Pancreas (tissue), 10 donors: Measurements from ENCODE around the gene ASIC3. TPM values are rescaled to one million over a fixed set of nuclear protein-coding genes. Genes with fewer than 3 reads are reported as not detected.

Experiments
- ATAC-seq, 4 donors: fragments of 200-7000 bp; cut with Tn5 transposase; one replicate each; pipeline versions ENCODE4 v1.8.0 to v1.9.1; 2020; ENCODE audit warnings: mild to moderate bottlenecking in 4 of 4, moderate library complexity in 4 of 4
- DNase-seq, 6 donors: peaks; one replicate each; pipeline ENCODE4 v3.0.0-alpha.2; 2020
- FAIRE-seq: peaks from 2 replicates; lab custom pipeline; 2012; peaks lifted over from hg19 to GRCh38; lab: Jason Lieb, UNC
- H3K27ac ChIP-seq, 4 donors: fragments of 200-600 bp; sonication (generic); 1 replicate in 3 of 4; 2 replicates in 1 of 4; pipeline versions ENCODE4 v1.5.0 to v1.8.0; 2020
- H3K27me3 ChIP-seq, 4 donors: fragments of 200-600 bp; one replicate each; pipeline ENCODE4 v1.8.0; 2021
- H3K36me3 ChIP-seq, 3 donors: fragments of 200-600 bp; sonication (generic) in 1 of 3; one replicate each; pipeline versions ENCODE4 v1.5.0 to v1.8.0; 2020 to 2021
- H3K4me1 ChIP-seq, 3 donors: fragments of 200-600 bp; one replicate each; pipeline ENCODE4 v1.8.0; 2021
- H3K4me3 ChIP-seq, 4 donors: fragments of 200-600 bp; sonication (generic) in 2 of 4; one replicate each; pipeline versions ENCODE4 v1.5.0 to v1.8.0; 2020 to 2021
- H3K9me3 ChIP-seq, 4 donors: fragments of 200-600 bp; one replicate each; pipeline ENCODE4 v1.8.0; 2021
- WGBS, 2 donors: extraction: QIAGEN DNeasy Blood & Tissue Kit; methylation state at CpG; one replicate each; pipeline ENCODE4 v1.1.7; 2013; 5-methylcytosine and 5-hydroxymethylcytosine counted together
- intact Hi-C, 3 donors: fragments of 100-400 bp; cut with DNase I; formaldehyde crosslinking; loops; one replicate each; pipeline versions ENCODE4 v1.11.1 to v1.14.2; 2022
- polyA plus RNA-seq, 2 donors: library from polyadenylated mRNA; stranded (reverse); fragments of 200-250 nt; gene quantifications; one replicate each; pipeline ENCODE4 v1.2.3, GENCODE V29; 2013
- total RNA-seq, 6 donors: library from RNA; stranded (reverse); fragmentation: NEBNext Ultra II Directional in 4 of 6; extraction: Animal tissue kit (Norgen Biotek cat#: 25700) in 4 of 6; gene quantifications; one replicate each; pipeline versions ENCODE4 v1.2.1 to v1.2.4, GENCODE V29; 2021 to 2023
- TF ChIP-seq, protein P1 (sequence below), 4 donors: fragments of 200-600 bp; sonication (generic) in 3 of 4; IDR thresholded peaks; one replicate each; pipeline versions ENCODE4 v1.5.0 to v1.8.0; 2021; ENCODE audit warnings: antibody characterized with exemption in 4 of 4
- donor health status: healthy with polysubstance abuse.
- donor health status: DM: no; HTN: no; CAD: no; lungs with moderate emphysema.
- donor health status: DM: no; HTN: no; CAD: no.
- donor health status: control.
- donor health status: control.
- donor health status: Bipolar disorder and iron deficiency.
- donor health status: DM: yes; HTN: yes; CAD: no.
- donor health status: DM: no; HTN: no; CAD: no.
- donor health status: DM: no; HTN: no; CAD: no.
- donor health status: DM: yes; HTN: yes; CAD: no.

ASIC3 gene
- total and polyA plus RNA-seq, 8 donors = 0.47 to 8.7 (median 0.83) TPM

DNA sequence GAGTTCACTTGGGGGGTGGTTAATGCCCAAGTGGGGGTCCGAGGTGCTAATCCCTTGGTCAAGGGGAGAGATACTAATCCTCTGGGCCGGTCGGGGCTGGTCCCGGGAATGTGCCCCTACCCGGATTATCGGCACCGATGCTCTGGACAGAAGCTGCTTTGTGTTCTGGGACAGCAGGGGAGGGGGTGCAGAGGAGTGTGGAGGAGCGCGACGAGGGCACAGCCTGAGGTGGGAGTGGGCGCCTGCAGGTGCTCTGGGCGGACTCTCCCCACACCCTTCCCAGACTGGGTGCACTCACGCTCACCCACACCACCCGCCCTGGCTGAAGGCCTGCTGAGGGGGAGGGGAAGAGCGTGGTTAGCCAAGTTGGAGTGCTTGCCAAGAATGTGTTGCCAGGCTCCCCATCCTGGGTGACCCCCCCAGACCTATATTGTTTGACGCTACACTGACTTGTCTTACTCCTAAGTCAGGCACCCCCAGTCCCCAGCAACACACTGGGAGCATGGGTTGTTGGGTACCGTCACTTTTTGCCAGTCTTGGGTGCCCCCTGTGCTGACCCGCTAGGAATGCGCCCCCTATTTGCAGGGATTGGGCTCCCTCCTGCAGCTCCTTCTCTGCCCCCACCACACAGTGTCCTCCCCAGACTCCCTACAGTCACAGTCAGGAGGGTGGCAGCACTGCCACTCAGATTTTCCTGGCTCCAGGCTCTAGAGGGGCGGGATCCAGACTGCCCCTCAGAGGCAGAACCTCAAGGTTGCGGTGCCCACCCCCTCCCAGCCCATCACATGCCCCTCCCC lies 12.3 kb downstream of the ASIC3 start:
- Histone ChIP-seq H3K9me3 (no peaks in the 10 kb centered on the region), H3K4me3 (peak overlapping the region; percentile 69 to 81 (median 78)), H3K4me1 (peaks cover 24 to 40% (median 24%) of the 10 kb centered on the region in 3 donors), H3K36me3 (peaks cover 0 to 9% (median 5%) of the 10 kb centered on the region in 3 donors), H3K27ac (peak overlapping the region; percentile 42 to 98 (median 93)), H3K27me3 (no peaks in the 10 kb centered on the region)
- FAIRE-seq (no peak), DNase-seq (peak in 5 of 6 donors; percentile 63 to 86 (median 73)), ATAC-seq (peak in 1 of 4 donors; percentile 2)
- TF ChIP-seq, protein P1, sequence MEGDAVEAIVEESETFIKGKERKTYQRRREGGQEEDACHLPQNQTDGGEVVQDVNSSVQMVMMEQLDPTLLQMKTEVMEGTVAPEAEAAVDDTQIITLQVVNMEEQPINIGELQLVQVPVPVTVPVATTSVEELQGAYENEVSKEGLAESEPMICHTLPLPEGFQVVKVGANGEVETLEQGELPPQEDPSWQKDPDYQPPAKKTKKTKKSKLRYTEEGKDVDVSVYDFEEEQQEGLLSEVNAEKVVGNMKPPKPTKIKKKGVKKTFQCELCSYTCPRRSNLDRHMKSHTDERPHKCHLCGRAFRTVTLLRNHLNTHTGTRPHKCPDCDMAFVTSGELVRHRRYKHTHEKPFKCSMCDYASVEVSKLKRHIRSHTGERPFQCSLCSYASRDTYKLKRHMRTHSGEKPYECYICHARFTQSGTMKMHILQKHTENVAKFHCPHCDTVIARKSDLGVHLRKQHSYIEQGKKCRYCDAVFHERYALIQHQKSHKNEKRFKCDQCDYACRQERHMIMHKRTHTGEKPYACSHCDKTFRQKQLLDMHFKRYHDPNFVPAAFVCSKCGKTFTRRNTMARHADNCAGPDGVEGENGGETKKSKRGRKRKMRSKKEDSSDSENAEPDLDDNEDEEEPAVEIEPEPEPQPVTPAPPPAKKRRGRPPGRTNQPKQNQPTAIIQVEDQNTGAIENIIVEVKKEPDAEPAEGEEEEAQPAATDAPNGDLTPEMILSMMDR (IDR thresholded peaks at IDR 0.05) = no peak
- intact Hi-C loops = no loop called here
- WGBS, 2 donors = 2 to 4% methylated on average over 19 to 21 of the region's 21 CpGs

DNA sequence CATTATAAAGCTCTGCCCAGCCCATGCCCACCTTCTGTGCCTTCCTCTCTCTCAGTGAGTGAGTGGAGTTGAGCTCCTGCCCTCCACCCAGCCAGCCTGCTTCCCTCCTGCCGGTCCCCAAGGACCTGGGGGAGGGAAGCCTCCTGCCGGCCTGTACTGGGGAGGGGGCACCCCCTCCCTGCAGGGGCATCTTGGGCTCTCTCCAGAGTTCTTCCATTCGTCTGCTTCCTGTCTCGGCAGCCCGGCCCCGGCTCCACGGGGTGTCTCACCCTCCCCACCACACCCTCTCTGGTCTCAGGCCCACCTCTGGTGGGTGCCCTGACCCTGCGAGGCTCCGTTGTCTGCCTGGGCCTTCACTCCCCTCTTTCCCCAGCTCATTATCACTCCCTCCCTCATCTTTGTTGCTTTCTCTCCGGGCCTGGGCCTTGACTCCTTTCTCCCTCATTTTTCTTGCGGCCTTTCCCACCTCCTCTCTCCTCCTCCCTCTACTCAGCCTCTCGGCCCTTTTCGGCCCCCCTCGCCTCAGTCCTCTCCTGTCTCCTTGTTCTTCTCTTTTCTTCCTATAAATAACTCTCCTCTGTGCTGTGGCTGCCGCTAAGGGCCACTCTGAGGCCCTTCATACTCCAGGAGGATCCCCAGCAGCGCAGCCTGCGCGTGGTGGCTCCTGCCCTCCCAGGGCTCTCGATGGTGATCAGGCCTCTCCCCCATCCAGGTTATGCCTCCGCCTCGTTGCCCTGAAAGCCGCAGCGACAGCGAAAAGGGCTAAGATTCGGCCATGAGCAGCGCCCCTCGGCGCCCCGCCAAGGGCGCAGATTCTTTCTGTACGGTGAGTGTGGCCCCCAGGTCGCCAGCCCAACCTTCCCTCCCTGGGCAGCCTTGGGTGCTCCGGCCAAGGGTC lies 13.1 kb downstream of the ASIC3 start:
- FAIRE-seq (no peak), ATAC-seq (no peak), DNase-seq (peak in 2 of 6 donors; percentile 68 to 82)
- 47% methylated on average over 33 of the region's 33 CpGs for WGBS, 2 donors
- Histone ChIP-seq H3K9me3 (no peaks in the 10 kb centered on the region), H3K4me3 (peak overlapping the region in 2 of 4 donors; percentile 45 to 81), H3K36me3 (peaks cover 0 to 13% (median 7%) of the 10 kb centered on the region in 3 donors), H3K4me1 (peaks cover 23 to 40% (median 24%) of the 10 kb centered on the region in 3 donors), H3K27ac (peak overlapping the region in 2 of 4 donors; percentile 97 to 98), H3K27me3 (no peaks in the 10 kb centered on the region)
- TF ChIP-seq, protein P1 (IDR thresholded peaks at IDR 0.05) = no peak
- intact Hi-C loops = no loop called here

DNA sequence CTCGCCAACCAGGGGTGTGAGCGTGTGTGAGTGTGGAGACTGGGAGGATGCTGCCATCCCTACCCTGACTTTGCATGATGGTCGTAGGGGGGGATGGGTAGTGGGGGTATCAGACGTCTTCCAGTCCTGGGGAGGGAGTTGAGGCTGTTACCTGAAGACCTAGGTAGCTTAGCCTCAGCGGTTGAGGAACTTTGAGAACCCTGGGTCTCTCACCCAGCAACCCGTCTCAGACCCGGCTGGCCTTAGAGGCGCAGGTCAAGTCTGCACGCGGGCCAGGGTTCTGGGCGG lies 13.7 kb downstream of the ASIC3 start:
- H3K27ac ChIP-seq = peak overlapping the region in 2 of 4 donors; percentile 97 to 98
- WGBS, 2 donors = 24 to 25% methylated on average over 11 of the region's 11 CpGs
- TF ChIP-seq, protein P1 (IDR thresholded peaks at IDR 0.05) = no peak
- H3K4me3 ChIP-seq = peak overlapping the region in 2 of 4 donors; percentile 45 to 54
- DNase-seq (peak in 1 of 6 donors; percentile 53), ATAC-seq (no peak), FAIRE-seq (no peak)
- intact Hi-C loops = no loop called here
- no peaks in the 10 kb centered on the region for H3K9me3 ChIP-seq
- H3K4me1 ChIP-seq = peaks cover 17 to 34% (median 19%) of the 10 kb centered on the region in 3 donors
- peaks cover 0 to 19% (median 7%) of the 10 kb centered on the region in 3 donors for H3K36me3 ChIP-seq
- H3K27me3 ChIP-seq = no peaks in the 10 kb centered on the region

DNA sequence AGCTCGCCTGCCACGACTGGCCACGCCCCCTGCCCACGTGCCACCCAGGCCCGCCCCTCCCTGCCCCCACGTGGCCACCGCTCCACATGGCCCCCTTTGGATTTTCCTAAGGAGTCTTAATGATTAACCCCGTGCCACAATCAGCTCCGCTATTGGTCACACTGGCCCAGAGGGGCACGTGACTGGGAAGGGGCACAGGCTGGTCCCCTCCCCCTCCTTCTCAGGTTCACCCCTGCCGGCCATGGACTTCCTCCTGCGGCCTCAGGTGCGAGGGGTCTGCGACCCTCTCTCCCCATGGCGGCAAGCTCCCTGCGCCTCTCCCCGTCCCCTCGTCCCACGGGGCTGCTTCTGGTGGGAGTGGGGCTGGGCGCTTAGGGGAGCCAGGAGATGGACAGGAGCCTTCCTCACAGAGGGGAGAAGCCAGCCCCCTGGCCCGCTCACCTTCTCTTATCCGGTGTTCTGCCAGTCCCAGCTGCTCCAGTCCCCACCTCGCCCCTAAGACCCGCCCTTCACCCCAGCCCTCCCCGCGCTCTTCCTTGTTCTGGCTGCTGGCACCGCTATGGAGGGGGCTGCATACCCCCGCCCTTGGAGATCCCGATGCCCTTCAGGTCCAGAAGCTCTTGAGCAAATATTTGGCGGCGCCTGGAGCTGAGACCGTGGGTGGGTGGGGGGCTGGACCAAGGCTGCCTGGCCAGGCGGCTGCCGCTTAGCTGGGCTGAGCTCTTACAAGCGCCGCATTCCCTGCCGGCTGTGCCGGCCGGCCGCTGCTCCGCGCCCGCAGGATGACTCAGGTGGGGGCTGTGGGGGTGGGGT lies 14.3 kb downstream of the ASIC3 start:
- 8 to 9% methylated on average over 37 to 43 of the region's 43 CpGs for WGBS, 2 donors

More for the DNA sequence above, 14.3 kb downstream of the ASIC3 start:
- intact Hi-C loops = no loop called here
- ATAC-seq (peak; percentile 61 to 70 (median 68)), FAIRE-seq (no peak), DNase-seq (peak; percentile 93 to 97 (median 96))
- H3K27ac ChIP-seq = peak overlapping the region; percentile 70 to 98 (median 88)
- peaks cover 14 to 32% (median 15%) of the 10 kb centered on the region in 3 donors for H3K4me1 ChIP-seq
- H3K36me3 ChIP-seq = peaks cover 2 to 25% (median 12%) of the 10 kb centered on the region in 3 donors
- TF ChIP-seq, protein P1 (IDR thresholded peaks at IDR 0.05) = no peak
- no peaks in the 10 kb centered on the region for H3K9me3 ChIP-seq
- H3K27me3 ChIP-seq = no peaks in the 10 kb centered on the region
- H3K4me3 ChIP-seq = peak overlapping the region; percentile 15 to 54 (median 37)
